IPS DF 6.9 (cell line): ENCODE results near the gene GHRH.

Experiments used
- DNase-seq: peaks from one replicate; pipeline ENCODE4 v3.0.0-alpha.2; 2013; ENCODE audit warnings: low read depth, low spot score
- H3K27ac ChIP-seq: one replicate; pipeline ENCODE4 v1.5.1; 2013; ENCODE audit warnings: low read length, control low read depth
- H3K27me3 ChIP-seq: 2 replicates; pipeline ENCODE4 v1.6.1; 2013; ENCODE audit warnings: mild to moderate bottlenecking, low read length; ENCODE audit not compliant: control insufficient read depth, insufficient read depth
- H3K36me3 ChIP-seq: 2 replicates; pipeline ENCODE4 v1.6.1; 2013; ENCODE audit warnings: low read length; ENCODE audit not compliant: control insufficient read depth, insufficient read depth
- H3K4me1 ChIP-seq: 2 replicates; pipeline ENCODE4 v1.6.1; 2013; ENCODE audit warnings: low read length; ENCODE audit not compliant: control insufficient read depth, insufficient read depth
- H3K4me3 ChIP-seq: 2 replicates; pipeline ENCODE4 v1.5.1; 2013; ENCODE audit warnings: mild to moderate bottlenecking, low read length
- H3K9me3 ChIP-seq: 2 replicates; pipeline ENCODE4 v1.6.1; 2013; ENCODE audit warnings: low read length, inconsistent platforms; ENCODE audit not compliant: control insufficient read depth, insufficient read depth
- WGBS: extraction: QIAGEN DNeasy Blood & Tissue Kit; methylation state at CpG from one replicate; pipeline ENCODE4 v1.1.7; 2013; ENCODE audit warnings: mixed read lengths, missing lambda C conversion rate; ENCODE audit not compliant: insufficient read length, insufficient coverage; 5-methylcytosine and 5-hydroxymethylcytosine counted together

The GHRH gene

DNA sequence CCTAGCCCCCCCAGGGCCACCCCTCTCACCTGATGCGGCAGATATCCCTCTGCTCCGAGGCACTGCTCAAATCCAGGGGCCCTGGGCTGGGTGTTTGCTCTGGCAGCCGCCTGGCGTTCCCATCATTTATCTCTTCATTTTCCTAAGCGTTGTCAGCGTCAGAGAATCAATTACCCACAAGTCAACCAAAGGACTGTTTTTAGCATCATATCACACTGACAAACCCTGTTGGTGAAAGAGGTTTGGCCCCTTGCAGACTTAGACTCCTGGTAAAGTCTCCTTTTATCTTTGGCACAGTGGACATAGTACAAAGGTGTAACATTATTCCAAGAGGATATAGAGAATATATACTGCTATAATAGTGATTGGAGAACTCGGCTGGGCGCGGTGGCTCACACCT lies at the start of gene GHRH:
GHRH (minus strand) TSS at position 101 of the 400 bp plus-strand sequence. CDS start 4,925 bp downstream, outside the sequence.
- no peak within 1 kb of the TSS for H3K4me3 ChIP-seq
- peaks cover 3% of the 10 kb centered on the region; the same call in 1 of the 2 replicates for H3K4me1 ChIP-seq
- H3K9me3 ChIP-seq, result no peaks in the 10 kb centered on the region
- H3K36me3 ChIP-seq, result no peaks in the 10 kb centered on the region; the same call in 1 of the 2 replicates
- DNase-seq, result no peak
- WGBS, result no CpG with 5 or more reads among the region's 9 CpGs
- no peak within 1 kb of the TSS for H3K27ac ChIP-seq
- no peaks in the 10 kb centered on the region for H3K27me3 ChIP-seq

DNA sequence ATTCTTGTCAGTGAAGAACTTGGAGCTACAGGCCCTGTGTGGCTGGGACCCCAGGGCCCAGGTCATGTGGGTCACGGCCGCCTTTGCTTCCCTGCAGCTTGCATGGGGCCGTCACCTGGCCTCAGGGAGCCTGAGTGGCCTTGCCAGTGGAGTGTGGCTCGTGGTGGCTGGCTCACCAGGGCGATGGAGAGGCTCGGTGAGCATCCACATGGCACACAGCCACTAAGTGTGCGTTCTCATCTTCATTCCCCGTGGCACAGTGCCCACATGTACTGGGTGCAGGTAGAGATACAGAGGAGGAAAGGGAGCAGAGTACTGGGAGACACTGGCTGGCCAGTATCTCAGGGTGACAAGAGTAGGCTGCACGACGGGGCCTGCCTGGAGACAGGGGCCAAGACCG lies 49.3 kb upstream of the GHRH start:
- Histone ChIP-seq H3K36me3 (peaks cover 3% of the 10 kb centered on the region; the same call in 1 of the 2 replicates), H3K4me1 (0 out of 2 replicates have a peak, but pooled peaks cover 2% of the 10 kb centered on the region), H3K27me3 (no peaks in the 10 kb centered on the region), H3K4me3 (no peak overlapping the region), H3K9me3 (no peaks in the 10 kb centered on the region), H3K27ac (no peak overlapping the region)
- no CpG with 5 or more reads among the region's 11 CpGs for WGBS
- no peak for DNase-seq

- WGBS, result no CpG with 5 or more reads among the region's 16 CpGs
- no peak overlapping the region for H3K4me3 ChIP-seq
- no peaks in the 10 kb centered on the region for H3K4me1 ChIP-seq
- H3K27ac ChIP-seq, result no peak overlapping the region
- no peak for DNase-seq
- H3K9me3 ChIP-seq, result no peaks in the 10 kb centered on the region
- H3K27me3 ChIP-seq, result no peaks in the 10 kb centered on the region
- H3K36me3 ChIP-seq, result no peaks in the 10 kb centered on the region
Observed at GRCh38 chr20:37309936-37310590, 48.4 kb upstream of the GHRH start.

- no peak for DNase-seq
- WGBS, result no CpG with 5 or more reads among the region's 6 CpGs
- H3K36me3 ChIP-seq, result no peaks in the 10 kb centered on the region
Observed at GRCh38 chr20:37309290-37309689, 47.7 kb upstream of the GHRH start.

GRCh38 chr20:37308086-37309050 lies 46.8 kb upstream of the GHRH start:
- WGBS, result no CpG with 5 or more reads among the region's 8 CpGs
- Histone ChIP-seq H3K36me3 (peaks cover 1% of the 10 kb centered on the region; the same call in 1 of the 2 replicates), H3K4me3 (no peak overlapping the region)

More at GRCh38 chr20:37309290-37309689, 47.7 kb upstream of the GHRH start:
- Histone ChIP-seq H3K27ac (no peak overlapping the region), H3K27me3 (no peaks in the 10 kb centered on the region), H3K9me3 (no peaks in the 10 kb centered on the region), H3K4me3 (no peak overlapping the region), H3K4me1 (no peaks in the 10 kb centered on the region)

GRCh38 chr20:37305839-37306238 lies 44.2 kb upstream of the GHRH start:
- peaks cover 2% of the 10 kb centered on the region; the same call in 1 of the 2 replicates for H3K36me3 ChIP-seq
- no peaks in the 10 kb centered on the region for H3K27me3 ChIP-seq
- H3K4me1 ChIP-seq, result no peaks in the 10 kb centered on the region
- no peak overlapping the region for H3K4me3 ChIP-seq
- no peak overlapping the region for H3K27ac ChIP-seq
- WGBS, result no CpG with 5 or more reads among the region's 3 CpGs
- no peak for DNase-seq
- H3K9me3 ChIP-seq, result no peaks in the 10 kb centered on the region

More at GRCh38 chr20:37308086-37309050, 46.8 kb upstream of the GHRH start:
- no peaks in the 10 kb centered on the region for H3K4me1 ChIP-seq
- no peaks in the 10 kb centered on the region for H3K9me3 ChIP-seq
- no peak for DNase-seq
- H3K27ac ChIP-seq, result no peak overlapping the region
- H3K27me3 ChIP-seq, result no peaks in the 10 kb centered on the region

GRCh38 chr20:37305079-37305478 lies 43.5 kb upstream of the GHRH start:
- Histone ChIP-seq H3K27ac (no peak overlapping the region), H3K4me3 (no peak overlapping the region), H3K9me3 (no peaks in the 10 kb centered on the region), H3K4me1 (no peaks in the 10 kb centered on the region), H3K27me3 (no peaks in the 10 kb centered on the region), H3K36me3 (peaks cover 2% of the 10 kb centered on the region; the same call in 1 of the 2 replicates)
- no peak for DNase-seq
- WGBS, result no CpG with 5 or more reads among the region's 6 CpGs

DNA sequence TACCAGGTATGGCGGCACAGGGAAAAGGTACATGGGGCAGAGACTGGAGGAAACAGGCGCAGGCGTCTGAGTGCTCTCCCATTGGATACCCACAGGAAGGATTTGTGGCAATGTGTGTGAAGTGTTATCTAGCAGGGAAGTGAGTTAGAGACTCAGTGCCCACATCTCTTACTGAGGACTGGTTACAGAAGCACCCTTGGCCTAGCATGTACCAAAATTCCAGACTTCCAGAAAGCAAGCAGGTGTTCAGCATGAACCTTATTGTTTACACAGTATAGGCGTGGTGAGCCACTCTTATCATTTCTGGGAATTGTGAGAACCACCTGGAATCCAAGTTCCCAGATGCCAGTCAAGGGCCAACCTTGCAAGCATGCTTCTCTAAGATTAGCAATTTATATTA lies 42.0 kb upstream of the GHRH start:
- WGBS, result no CpG with 5 or more reads among the region's 4 CpGs
- no peaks in the 10 kb centered on the region for H3K27me3 ChIP-seq
- H3K9me3 ChIP-seq, result no peaks in the 10 kb centered on the region
- no peak for DNase-seq
- H3K4me1 ChIP-seq, result no peaks in the 10 kb centered on the region
- peaks cover 2% of the 10 kb centered on the region; the same call in 1 of the 2 replicates for H3K36me3 ChIP-seq
- H3K4me3 ChIP-seq, result no peak overlapping the region
- H3K27ac ChIP-seq, result no peak overlapping the region

DNA sequence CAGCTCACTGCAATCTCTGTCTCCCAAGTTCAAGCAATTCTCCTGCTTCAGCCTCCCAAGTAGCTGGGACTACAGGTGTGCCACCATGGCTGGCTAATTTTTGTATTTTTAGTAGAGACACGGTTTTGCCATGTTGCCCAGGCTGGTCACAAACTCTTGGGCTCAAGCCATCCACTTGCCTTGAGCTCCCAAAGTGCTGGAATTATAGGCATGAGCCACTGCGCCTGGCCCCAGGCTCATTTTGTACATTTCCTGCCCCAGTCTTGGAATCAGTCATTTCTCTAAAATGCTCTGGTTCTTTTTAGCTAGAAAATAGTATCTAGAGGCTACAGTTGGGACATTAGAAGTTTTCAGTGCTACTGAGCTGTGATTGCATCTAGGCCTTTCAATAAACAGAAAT lies 41.4 kb upstream of the GHRH start:
- Histone ChIP-seq H3K9me3 (no peaks in the 10 kb centered on the region), H3K4me1 (no peaks in the 10 kb centered on the region), H3K36me3 (peaks cover 2% of the 10 kb centered on the region; the same call in 1 of the 2 replicates), H3K27me3 (no peaks in the 10 kb centered on the region), H3K4me3 (no peak overlapping the region), H3K27ac (no peak overlapping the region)
- no CpG with 5 or more reads among the region's 2 CpGs for WGBS
- no peak for DNase-seq

DNA sequence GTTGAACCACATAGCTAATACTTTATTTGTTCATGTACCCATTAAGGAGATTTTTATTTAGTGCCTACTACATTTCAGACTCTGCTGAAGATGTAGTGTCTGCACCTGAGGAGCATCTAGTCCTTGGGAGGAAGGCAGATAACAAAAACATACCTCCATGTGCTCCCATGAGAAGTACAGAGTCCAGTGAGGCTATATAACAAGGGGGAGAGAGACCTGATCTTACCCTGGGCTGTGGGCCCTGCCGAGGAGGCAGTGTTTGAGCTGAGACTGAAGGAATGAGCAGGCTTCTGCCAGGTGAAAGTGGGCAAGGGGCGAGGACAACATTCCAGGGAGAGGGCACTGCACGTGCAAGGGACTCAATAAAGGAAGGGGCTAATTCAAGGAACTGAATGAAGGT lies 39.9 kb upstream of the GHRH start:
- H3K9me3 ChIP-seq, result no peaks in the 10 kb centered on the region
- H3K4me3 ChIP-seq, result no peak overlapping the region
- peaks cover 2% of the 10 kb centered on the region; the same call in 1 of the 2 replicates for H3K36me3 ChIP-seq

More for the DNA sequence above, 39.9 kb upstream of the GHRH start:
- no peak overlapping the region for H3K27ac ChIP-seq
- no peaks in the 10 kb centered on the region for H3K27me3 ChIP-seq
- no peak for DNase-seq
- no CpG with 5 or more reads among the region's 3 CpGs for WGBS
- no peaks in the 10 kb centered on the region for H3K4me1 ChIP-seq
